Uterus (tissue), 2 donors: Measurements from ENCODE around the gene ZNF587.
"Not testable (repeated sequence)": the region's sequence is repeated elsewhere in the genome, so short reads cannot be mapped to it uniquely, and the experiment has no call there.

Experiments
- CTCF ChIP-seq, 4 experiments: fragments of 200-600 bp in 2 of 4; fragments of 450-650 bp in 2 of 4; sonication (generic) in 2 of 4; IDR thresholded peaks; one replicate each; pipeline ENCODE4 v1.5.1; 2016 to 2019; ENCODE audit warnings: antibody characterized with exemption in 4 of 4, mild to moderate bottlenecking in 2 of 4, moderate library complexity in 1 of 4
- POLR2A ChIP-seq, 2 donors: fragments of 450-650 bp; IDR thresholded peaks; one replicate each; pipeline ENCODE4 v1.6.1; 2016; ENCODE audit warnings: antibody characterized with exemption in 2 of 2, mild to moderate bottlenecking in 1 of 2, moderate library complexity in 1 of 2

- TF ChIP-seq CTCF (IDR thresholded peaks at IDR 0.05): not testable (repeated sequence)
- TF ChIP-seq POLR2A (IDR thresholded peaks at IDR 0.05): peak in 1 of 2 donors; percentile 16
These were observed at the start of gene ZNF587 for GRCh38 chr19:57849666-57850473.
